G401 (cell line): ENCODE measurements around the gene SCN8A. TPM values are rescaled to one million over a fixed set of nuclear protein-coding genes. Genes with fewer than 3 reads are reported as not detected.

Source experiments
- DNase-seq: peaks from one replicate; pipeline ENCODE4 v3.0.0-alpha.2; 2015; ENCODE audit warnings: low spot score
- in situ Hi-C: cut with HindIII; loops from 2 replicates; pipeline ENCODE4 v1.10.0; 2016; ENCODE audit warnings: low sequenced_read_pairs, mixed read lengths
- total RNA-seq: library from RNA; depleted of rRNA; stranded (reverse); fragments of >200 nt; shearing (Covaris generic); gene quantifications from 2 replicates; pipeline ENCODE4 v1.2.3, GENCODE V29; 2014

Gene SCN8A
- total RNA-seq, 1 experiment from 2014 or later = 1.2 TPM

DNA sequence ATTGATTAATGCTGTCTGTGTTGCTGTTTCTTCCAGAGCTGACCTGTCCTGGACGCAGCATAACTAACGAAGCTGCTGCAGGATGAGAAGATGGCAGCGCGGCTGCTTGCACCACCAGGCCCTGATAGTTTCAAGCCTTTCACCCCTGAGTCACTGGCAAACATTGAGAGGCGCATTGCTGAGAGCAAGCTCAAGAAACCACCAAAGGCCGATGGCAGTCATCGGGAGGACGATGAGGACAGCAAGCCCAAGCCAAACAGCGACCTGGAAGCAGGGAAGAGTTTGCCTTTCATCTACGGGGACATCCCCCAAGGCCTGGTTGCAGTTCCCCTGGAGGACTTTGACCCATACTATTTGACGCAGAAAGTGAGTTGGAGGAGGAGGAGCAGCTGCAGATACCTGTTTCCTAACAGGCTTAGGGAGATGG, 71.7 kb downstream of the SCN8A start:
- no peak for DNase-seq

GRCh38 chr12:51663390-51663789, 72.4 kb downstream of the SCN8A start:
- in situ Hi-C loops = no loop called here
- DNase-seq = no peak

More for the DNA sequence above, 71.7 kb downstream of the SCN8A start:
- in situ Hi-C loops = no loop called here

- in situ Hi-C loops = no loop called here
Observed at GRCh38 chr12:51666696-51667095, 75.7 kb downstream of the SCN8A start.

DNA sequence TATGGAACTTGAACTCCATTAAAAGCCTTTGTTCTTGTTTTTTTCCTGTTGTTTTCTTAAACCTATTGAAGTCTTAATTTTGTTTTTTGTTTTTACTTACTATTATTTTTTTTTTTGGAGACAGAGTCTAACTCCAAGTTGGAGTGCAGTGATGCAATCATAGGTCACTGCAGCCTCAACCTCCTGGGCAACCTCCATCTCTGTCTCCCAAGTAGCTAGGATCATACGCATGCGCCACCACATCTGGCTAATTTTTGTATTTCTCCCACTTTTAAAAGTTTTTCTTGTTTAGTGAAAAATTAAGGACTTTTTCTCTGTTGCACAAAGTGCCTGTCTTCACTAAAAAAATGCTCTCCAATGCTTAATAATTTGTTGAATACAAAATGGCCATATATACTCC, 76.2 kb downstream of the SCN8A start:
- no peak for DNase-seq
- in situ Hi-C loops = no loop called here

More at GRCh38 chr12:51666696-51667095, 75.7 kb downstream of the SCN8A start:
- DNase-seq = no peak

GRCh38 chr12:51669271-51669670, 78.2 kb downstream of the SCN8A start:
- no peak for DNase-seq
- in situ Hi-C loops = no loop called here

DNA sequence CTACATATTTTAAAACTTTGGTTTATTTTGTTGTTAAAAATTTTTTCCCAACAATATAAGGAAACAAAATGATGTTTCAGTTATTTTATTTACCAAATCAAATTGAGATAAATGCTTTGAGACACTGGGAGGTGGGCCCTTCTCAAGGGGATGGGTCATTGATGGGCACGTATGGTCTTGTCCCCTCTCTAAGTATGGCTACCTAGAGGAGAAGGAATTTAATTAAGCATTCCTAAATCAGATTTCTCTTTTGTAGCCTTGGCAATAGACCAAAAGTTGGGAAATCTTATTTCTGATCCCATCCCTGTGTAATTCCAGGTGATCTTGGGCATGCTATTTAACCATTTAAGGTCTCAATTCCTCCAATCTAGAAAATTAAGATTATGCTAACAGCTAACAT, 79.0 kb downstream of the SCN8A start:
- in situ Hi-C loops = no loop called here
- DNase-seq = no peak

- in situ Hi-C loops = no loop called here
- DNase-seq = peak; percentile 72
Observed at GRCh38 chr12:51672334-51672733, 81.3 kb downstream of the SCN8A start.

GRCh38 chr12:51675071-51675803, 84.2 kb downstream of the SCN8A start:
- DNase-seq = no peak
- in situ Hi-C loops = no loop called here

- in situ Hi-C loops = no loop called here
- DNase-seq = no peak
Observed at GRCh38 chr12:51676875-51677274, 85.8 kb downstream of the SCN8A start.

GRCh38 chr12:51677284-51677968, 86.4 kb downstream of the SCN8A start:
- in situ Hi-C loops = no loop called here

GRCh38 chr12:51678086-51678724, 87.2 kb downstream of the SCN8A start:
- peak; percentile 55 for DNase-seq
- in situ Hi-C loops = no loop called here

More at GRCh38 chr12:51677284-51677968, 86.4 kb downstream of the SCN8A start:
- no peak for DNase-seq

DNA sequence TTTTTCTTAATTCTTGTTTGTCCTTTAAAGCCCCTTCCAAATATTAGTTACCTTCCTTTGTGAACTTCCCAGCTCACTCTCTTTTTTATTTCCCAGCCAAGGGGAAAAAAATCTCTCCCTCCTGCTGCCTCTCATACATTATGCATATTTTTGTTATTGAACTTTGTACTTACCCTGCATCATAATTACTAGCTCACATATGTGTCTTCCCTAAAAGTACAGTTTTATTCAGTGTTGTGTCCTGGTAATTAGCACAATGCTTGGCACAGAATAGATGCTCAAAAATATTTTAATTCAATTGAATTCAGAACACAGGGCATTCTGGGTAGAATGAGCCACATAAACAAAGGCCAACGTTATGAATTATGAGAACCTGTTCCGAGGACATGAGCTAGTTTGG, 91.9 kb downstream of the SCN8A start:
- in situ Hi-C loops = loop anchor here (10.0 kb wide), 1 partner anchor 72 kb away; no protein-coding TSS in a partner anchor
- no peak for DNase-seq

- in situ Hi-C loops = loop anchor here (10.0 kb wide), 1 partner anchor 71 kb away; no protein-coding TSS in a partner anchor
- DNase-seq = no peak
Observed at GRCh38 chr12:51683763-51684357, 92.8 kb downstream of the SCN8A start.

- DNase-seq = no peak
- in situ Hi-C loops = loop anchor here (10.0 kb wide), 1 partner anchor 68 kb away; no protein-coding TSS in a partner anchor
Observed at GRCh38 chr12:51686727-51687126, 95.7 kb downstream of the SCN8A start.

- DNase-seq = no peak
- in situ Hi-C loops = loop anchor here (10.0 kb wide), 1 partner anchor 68 kb away; no protein-coding TSS in a partner anchor
Observed at GRCh38 chr12:51687177-51687576, 96.1 kb downstream of the SCN8A start.

GRCh38 chr12:51687614-51688013, 96.6 kb downstream of the SCN8A start:
- in situ Hi-C loops = loop anchor here (10.0 kb wide), 1 partner anchor 67 kb away; no protein-coding TSS in a partner anchor
- DNase-seq = no peak

- in situ Hi-C loops = loop anchor here (10.0 kb wide), 1 partner anchor 65 kb away; no protein-coding TSS in a partner anchor
- no peak for DNase-seq
Observed at GRCh38 chr12:51689983-51690382, 99.0 kb downstream of the SCN8A start.

GRCh38 chr12:51692016-51692415, 101.0 kb downstream of the SCN8A start:
- in situ Hi-C loops = no loop called here
- no peak for DNase-seq

GRCh38 chr12:51693569-51693968, 102.5 kb downstream of the SCN8A start:
- DNase-seq = no peak
- in situ Hi-C loops = no loop called here
